Right forelimb (tissue), 1 donor: ENCODE data around the gene SMIM41.

Source experiments
- DNase-seq: peaks from one replicate; pipeline ENCODE4 v3.0.0-alpha.2; 2018

SMIM41 gene

GRCh38 chr12:52063082-52063924 is 16.2 kb upstream of the SMIM41 start:
- no peak for DNase-seq

DNA sequence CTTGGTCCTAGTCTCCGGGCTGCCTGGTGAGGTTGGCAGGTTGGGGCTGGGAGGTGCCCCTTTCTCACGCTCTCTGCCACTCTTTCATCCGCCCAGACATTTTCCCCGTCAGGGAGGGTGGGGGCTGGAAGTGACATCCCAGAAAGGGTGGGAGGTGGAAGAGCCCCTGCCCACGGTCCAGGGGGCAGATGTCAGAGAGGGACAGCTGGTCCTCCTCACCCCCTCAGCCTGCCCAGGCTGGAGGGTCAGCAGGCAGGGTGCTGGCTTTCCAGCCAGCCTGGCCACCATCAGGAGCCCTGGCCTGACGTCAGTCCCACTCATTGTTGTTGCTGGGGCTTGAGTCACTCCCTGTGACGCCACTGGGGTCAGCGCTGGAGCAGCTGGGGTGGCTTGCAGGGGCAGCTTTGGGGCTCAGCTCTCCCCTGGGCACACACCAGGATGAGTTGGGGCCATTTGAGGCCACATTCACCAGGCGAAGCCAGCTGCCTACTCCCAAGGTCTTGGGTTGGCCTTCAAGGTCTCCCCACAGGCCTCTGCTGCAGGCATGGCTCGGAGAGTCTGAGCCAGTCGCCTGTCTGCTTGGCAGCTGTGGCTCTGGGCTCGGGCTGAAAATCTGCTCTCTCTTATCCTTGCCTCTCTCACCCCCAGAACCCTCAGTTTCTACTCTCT is 15.4 kb upstream of the SMIM41 start:
- no peak for DNase-seq

DNA sequence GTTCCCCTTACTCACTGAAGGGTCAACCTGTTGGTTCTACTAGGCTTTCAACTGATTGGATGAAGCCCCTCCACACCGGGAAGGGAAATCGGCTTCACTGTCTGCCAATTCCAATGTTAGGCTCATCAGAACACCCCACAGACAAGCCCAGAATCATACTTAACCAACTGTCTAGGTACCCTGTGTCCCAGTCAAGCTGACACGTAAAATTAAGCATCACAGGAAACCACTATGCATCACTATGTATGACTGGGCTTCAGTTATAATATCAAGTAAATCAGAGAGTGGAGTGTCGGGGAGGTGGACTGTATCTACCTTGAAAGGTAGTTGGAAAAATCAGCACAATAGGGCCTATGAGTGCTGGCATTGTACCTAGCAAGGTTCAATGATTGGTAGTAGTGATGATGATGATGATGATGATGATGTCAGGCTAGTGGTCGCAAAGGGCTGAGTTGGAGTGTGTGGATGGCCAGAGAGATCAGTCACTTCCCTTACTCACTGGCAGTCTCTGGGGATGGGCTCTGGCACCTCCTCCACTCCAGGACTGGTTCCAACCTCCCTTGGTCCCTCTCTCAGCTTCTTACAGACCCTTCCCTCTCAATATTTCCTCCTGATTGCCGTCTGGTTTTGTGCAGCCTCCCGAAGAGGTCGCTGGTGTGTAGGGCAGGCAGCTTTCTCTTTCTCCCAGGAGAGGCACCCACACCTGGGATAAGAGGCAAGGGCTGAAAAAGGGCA is 13.0 kb upstream of the SMIM41 start:
- no peak for DNase-seq

DNA sequence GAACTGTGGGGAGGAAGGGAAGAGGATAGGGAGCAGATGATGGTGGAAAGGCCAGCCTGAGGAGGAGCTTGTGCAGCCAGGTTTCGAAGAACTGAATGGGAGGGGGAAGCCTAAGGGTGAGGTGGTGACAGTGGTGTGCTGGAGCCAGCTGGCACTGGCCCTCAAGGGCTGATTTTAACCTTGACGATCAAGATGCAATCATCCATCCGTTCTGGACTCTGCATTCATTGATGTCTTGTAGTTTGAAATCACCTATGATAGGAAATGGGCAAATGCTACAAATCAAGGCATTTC is 12.5 kb upstream of the SMIM41 start:
- no peak for DNase-seq

GRCh38 chr12:52069327-52070184 is 9.9 kb upstream of the SMIM41 start, which contains the start of gene ATG101:
TSS of gene ATG101 (plus strand) at chr12:52069978. CDS start at chr12:52073651, 3,673 bp downstream.
- peak; percentile 96 for DNase-seq

GRCh38 chr12:52070185-52070925 is 9.1 kb upstream of the SMIM41 start:
- DNase-seq: no peak

- DNase-seq: no peak
These were observed 5.7 kb upstream of the SMIM41 start for GRCh38 chr12:52073531-52074381.

DNA sequence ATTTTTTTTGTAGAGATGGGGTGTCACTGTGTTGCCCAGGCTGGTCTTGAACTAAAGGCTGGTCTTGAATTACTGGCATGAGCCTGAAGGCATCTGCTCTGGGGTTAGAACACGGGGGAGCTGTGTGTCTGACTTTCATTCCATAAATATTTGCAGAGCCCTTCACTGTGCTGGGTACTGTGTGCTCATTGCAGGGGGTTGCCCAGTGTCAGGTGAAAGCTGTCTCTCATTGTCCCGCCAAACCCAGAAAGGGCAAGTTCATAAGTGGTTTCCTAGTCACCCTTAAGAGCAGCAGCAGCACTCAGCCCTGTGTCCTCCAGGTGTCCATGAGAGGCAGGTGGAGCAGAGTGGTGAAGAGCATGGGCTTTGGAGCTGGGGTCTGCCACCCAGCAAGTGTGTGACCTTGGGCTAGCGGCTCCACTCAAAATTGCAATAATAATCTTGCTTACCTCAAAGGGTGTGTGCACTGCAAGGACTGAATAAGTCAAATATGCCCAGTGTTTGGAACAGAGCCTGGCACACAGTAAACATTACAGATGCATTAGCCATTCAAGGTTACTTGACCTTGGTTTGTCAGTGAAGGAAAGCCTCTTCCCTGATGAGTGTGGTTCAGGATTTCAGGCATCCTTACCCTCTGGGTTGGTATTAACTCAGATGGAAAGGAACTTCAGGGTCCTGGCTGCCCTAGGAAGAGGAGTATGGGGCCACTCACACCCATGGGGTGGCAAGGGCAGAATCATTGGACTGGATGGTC is 4.4 kb upstream of the SMIM41 start:
- DNase-seq: no peak

DNA sequence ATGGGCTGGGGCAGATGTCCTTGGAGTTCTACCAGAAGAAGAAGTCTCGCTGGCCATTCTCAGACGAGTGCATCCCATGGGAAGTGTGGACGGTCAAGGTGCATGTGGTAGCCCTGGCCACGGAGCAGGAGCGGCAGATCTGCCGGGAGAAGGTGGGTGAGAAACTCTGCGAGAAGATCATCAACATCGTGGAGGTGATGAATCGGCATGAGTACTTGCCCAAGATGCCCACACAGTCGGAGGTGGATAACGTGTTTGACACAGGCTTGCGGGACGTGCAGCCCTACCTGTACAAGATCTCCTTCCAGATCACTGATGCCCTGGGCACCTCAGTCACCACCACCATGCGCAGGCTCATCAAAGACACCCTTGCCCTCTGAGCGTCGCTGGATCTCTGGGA is 2.7 kb upstream of the SMIM41 start:
- no peak for DNase-seq

DNA sequence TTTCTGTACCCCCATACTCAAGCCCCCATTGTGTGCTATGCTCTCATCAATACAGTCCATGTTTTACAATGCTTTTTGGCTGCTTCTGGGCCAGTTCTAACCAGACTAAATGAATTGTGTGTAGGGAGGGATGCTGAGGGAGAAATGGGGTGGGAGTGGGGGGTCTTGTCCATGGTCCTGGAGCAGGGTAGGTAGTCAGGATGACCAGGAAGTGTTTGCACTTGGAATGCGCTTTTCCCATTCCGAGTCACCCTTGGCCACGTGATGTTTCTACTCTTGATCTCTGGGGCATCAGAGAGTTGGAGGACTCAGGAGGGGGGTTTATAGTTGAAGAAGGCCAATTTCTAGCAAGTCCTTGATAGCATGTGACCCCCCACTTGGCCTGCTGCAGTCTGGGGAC is 1.2 kb upstream of the SMIM41 start:
- DNase-seq: no peak

- no peak for DNase-seq
These were observed 1.1 kb downstream of the SMIM41 start for GRCh38 chr12:52080403-52081251.

DNA sequence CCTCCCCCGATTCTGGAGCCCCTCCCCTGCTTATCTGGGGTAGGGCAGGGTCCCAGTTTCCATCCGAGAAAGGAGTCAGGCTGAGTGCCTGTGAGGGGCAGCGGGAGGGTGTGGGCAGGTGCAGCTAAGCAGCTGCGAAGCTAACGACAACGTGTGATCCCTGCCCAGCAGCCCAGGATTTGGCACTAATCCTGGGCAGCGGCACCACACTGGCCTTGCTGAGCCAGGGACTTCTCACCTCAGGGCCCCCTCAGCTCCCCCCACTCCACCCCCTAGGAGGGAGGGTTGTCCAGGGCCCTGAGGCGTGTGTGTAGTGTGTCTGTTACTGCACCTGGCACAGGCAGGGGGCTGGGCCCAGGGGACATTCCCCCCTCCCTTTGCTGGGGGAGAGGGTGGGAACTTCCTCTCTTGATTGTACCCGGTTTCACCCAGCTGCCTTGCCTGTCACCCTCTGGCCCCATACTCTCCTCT is 1.8 kb downstream of the SMIM41 start:
- no peak for DNase-seq

- DNase-seq: no peak
These were observed 2.6 kb downstream of the SMIM41 start for GRCh38 chr12:52082026-52082668.

- no peak for DNase-seq
These were observed 3.1 kb downstream of the SMIM41 start for GRCh38 chr12:52082669-52082987.

GRCh38 chr12:52082988-52083637 is 3.6 kb downstream of the SMIM41 start:
- DNase-seq: peak; percentile 83

DNA sequence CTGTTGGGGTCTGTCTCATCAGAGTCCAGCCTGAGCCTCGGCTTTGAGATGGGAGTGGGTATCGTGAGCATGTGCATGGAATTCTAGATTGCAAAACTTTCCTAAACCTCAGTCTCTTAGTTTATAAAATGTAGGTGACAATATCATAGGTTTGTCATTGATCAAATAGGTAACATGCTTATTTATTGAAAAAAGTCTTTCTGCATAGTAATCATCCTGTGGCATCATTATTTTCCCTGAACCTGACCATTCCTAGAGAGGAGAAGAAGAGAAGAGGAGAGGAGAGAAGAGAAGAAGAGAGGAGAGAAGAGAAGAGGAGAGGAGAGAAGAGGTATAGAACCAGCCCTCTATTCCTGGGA is 4.1 kb downstream of the SMIM41 start:
- no peak for DNase-seq

GRCh38 chr12:52084491-52085231 is 5.2 kb downstream of the SMIM41 start:
- no peak for DNase-seq
